Inflammatory macrophage treated with lipopolysaccharide for 4 hours (primary cell): Measurements from ENCODE around the gene RASA4B.
A peak's percentile ranks its signal among the peaks of the same experiment; 100 is the strongest.

ENCODE experiments used
- DNase-seq: peaks from one replicate; pipeline ENCODE4 v3.0.0-alpha.2; 2020

The RASA4B gene

DNA sequence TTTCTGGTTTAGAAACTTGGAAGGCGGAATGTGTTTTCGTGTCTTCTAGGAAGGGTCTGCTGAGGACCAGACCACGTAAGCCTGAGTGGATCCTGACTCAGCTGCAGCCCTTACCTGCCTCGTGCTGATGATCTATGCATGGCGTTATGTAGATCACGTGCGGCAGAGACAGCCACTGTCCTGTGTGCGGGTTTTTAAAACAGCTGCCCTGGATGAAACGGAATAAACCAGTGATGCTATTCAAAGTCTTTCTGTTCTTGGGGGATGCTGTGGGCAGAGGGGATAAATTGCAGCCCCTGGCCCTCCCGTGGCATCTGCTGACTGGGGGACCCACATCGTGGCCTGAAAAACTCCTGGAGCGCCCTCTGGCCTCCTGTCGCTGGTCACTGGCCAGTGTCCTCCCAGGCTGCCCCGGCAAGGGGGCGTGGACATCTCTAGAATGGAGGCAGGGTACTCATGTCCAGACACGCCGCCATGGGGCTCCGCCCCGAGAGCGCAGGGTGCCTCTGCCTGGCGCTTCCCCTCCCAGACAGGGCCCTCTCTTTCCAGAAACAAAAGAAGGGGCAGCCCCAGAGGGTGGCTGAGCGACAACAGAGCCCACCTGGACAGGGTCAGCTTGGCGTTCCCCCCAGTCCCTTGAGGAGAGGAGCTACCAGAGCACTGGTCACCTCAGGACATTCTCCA lies 66.1 kb downstream of the RASA4B start:
- DNase-seq, result no peak

DNA sequence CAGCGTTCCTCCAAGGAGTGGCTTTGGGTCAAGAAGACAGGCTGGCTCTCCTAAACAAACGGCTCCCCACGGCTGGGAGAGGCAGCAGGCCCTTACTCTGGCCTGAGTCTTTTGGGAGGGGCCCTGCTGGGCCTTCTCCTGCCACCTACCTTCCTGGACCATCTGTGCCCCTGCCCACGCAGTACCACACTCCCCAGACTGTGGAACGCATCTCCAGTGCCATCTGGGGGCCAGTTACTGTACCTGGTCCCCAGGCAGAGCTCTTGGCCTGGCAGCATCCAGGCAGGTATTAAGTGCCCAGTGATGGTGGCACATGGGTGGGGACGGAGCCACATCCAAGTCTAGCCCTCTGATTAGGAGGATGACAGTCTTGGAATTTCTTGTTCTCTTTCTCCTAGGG lies 67.3 kb downstream of the RASA4B start:
- peak; percentile 49 for DNase-seq

DNA sequence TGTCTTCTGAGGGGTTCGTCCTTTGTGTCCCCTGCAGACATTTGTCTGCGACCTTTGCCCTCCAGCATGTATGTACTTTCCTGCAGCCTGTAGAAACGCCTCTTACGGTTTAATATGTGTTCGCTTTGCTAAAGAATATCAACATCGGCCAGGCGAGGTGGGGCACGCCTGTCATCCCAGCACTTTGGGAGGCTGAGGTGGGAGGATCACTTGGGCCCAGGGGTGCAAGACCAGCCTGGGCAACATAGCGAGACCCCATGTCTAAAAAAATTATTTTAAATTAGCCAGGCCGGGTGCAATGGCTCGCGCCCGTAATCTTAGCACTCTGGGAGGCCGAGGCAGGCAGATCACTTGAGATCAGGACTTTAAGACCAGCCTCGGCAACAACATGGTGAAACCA lies 68.4 kb downstream of the RASA4B start:
- no peak for DNase-seq

DNA sequence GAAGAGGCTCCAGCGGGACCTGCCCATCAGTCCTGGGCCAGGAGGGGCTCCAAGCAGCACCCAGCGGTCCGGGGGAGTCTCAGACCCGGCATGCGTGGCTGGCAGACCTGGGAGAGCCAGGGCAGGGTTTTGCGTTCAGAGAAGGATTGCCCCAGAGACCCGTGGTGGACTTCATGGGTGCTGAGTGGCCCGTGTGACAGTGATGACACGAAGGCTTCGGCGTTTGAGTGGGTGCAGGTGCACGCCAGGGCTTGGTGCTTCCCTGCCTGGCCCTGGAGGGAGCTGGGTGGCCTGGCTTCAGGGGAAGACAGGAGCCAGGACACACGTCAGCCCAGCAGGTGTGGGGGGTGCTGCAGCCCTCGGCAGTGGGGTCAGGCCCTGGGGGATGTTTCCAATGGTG lies 70.3 kb downstream of the RASA4B start:
- DNase-seq, result no peak

DNA sequence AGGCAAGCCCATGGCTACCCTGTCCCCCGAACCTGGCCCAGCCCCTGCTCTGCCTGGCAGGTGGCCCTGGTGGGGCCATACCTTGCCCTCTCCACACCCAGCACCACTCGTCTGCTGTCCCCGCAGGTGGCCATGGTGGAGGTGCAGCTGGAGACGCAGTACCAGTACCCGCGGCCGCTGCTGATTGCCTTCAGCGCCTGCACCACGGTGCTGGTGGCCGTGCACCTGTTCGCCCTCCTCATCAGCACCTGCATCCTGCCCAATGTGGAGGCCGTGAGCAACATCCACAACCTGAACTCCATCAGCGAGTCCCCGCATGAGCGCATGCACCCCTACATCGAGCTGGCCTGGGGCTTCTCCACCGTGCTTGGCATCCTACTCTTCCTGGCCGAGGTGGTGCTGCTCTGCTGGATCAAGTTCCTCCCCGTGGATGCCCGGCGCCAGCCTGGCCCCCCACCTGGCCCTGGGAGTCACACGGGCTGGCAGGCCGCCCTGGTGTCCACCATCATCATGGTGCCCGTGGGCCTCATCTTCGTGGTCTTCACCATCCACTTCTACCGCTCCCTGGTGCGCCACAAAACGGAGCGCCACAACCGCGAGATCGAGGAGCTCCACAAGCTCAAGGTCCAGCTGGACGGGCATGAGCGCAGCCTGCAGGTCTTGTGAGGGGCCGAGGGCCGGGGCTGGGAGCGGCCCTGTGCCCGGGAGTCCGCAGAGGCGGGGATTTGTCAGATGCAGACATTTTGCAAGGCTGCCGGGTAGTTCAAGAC lies 71.0 kb downstream of the RASA4B start:
- no peak for DNase-seq

DNA sequence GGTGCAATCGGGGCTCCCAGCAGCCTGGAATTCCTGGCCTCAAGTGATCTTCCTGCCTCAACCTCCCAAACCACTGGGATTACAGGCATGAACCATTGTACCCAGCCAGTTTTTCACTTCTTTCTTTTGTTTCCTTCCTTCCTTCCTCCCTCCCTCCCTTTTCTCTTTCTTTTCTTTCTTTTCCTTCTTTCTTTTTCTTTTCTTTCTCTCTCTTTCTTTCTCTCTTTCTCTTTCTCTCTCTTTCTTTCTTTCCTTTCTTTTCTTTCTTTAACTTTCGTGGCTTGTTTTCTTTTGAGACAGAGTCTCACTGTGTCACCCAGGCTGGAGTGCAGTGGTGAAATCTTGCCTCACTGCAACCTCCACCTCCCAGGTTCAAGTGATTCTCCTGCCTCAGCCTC lies 71.9 kb downstream of the RASA4B start:
- no peak for DNase-seq

DNA sequence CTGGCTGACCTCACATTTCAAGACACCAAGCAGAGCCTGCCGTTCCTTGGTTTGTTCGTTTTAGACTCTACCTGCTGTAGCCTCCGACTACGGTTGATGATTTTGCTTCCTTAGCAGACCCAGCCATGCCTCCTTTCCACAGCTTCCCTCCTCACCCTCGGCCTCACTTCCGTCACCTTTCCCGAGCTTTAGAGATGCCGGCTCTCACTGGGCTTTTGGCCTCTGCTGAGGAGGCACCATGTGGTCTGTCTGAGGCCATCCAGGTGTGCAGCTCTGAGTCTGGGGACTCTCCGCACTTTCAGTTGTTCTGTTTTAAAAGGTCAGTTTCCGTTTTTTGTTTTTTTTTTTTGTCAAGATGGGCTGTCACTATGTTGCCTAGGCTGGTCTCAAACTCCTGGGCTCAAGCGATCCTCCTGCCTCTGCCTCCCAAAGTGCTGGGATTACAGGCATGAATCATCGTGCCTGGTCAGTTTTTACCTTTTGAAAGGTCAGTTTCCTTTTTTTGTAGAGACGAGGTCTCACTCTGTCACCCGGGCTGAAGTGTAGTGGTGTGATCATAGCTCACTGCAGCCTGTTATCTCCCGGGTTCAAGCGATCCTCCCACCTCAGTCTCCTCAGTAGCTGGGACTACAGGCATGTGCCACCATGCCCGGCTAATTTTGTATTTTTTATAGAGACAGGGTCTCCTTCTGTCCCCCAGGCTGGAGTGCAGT lies 72.5 kb downstream of the RASA4B start:
- no peak for DNase-seq

DNA sequence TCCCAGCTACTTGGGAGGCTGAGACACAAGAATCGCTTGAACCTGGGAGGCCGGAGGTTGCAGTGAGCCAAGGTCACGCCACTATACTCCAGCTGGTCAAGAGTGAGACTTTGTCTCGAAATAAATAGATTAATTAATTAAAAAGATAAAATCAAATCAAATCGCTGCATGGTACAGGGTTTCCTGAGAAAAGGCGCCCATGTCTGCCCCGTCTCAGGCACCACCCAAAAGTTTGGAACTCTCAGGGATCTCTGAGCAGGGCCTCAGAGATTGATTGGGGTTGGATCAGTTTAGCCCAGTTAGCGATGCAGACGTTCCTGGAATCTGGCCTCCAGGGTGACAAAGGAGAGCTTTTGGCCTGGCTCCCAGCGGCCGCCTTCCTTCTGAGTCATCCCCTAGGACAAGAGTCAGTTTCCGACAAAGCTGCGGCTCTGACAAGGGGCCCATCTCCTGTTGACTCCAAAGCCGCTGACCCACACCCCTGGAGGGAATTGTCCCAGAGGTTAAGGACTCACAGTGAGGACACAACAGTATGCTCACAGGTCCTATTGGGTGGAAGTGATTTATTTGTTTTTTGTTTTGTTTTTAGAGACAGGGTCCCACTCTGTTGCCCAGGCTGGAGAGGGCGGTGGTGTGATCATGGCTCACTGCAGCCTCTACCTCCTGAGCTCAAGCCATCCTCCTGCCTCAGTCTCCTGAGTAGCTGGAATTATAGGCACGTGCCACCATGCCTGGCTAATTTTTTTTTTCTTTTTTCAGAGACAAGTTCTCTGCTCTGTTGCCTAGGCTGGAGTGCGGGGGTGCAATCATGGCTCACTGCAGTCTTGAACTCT lies 77.4 kb downstream of the RASA4B start:
- no peak for DNase-seq

DNA sequence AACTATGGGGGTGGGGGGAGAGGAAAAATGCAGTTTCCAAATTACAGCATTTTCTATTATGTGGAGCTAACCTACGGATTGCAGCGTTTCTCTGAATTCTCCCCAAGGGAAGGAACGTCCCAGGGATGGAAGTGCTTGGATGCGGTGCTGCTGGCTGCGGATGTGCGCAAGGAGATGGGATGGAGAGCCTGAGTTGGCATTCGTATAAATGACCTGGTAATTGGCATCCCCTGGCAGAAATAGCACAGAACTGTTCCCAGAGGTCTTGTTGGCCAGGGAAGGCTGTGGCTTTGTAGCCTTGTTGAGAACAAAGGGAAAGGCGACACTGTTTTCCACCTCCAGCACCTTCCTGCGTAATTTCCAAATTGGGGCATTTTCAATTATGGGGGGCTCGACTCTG lies 81.5 kb downstream of the RASA4B start:
- no peak for DNase-seq

DNA sequence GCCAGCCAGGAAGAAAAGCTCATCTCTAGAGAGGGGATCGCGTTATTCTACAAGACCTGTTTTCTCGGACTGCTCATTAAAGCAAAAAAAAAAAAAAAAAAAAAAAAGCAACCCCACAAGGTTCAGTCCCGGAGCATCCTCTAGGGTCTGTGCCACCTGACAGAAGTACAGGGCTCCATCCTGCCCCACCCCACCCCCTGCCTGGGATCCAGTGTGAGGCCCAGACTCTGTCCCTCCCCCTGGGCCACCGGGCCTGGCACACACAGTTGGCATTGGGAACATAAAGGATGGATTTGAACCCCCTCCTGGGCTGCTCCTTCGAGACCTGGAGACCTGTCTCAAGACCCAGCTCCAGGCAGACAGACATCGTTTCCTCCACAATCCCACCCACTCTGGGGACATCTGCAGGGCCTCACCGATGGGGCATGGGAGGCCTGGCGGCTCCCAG lies 83.5 kb downstream of the RASA4B start:
- no peak for DNase-seq

DNA sequence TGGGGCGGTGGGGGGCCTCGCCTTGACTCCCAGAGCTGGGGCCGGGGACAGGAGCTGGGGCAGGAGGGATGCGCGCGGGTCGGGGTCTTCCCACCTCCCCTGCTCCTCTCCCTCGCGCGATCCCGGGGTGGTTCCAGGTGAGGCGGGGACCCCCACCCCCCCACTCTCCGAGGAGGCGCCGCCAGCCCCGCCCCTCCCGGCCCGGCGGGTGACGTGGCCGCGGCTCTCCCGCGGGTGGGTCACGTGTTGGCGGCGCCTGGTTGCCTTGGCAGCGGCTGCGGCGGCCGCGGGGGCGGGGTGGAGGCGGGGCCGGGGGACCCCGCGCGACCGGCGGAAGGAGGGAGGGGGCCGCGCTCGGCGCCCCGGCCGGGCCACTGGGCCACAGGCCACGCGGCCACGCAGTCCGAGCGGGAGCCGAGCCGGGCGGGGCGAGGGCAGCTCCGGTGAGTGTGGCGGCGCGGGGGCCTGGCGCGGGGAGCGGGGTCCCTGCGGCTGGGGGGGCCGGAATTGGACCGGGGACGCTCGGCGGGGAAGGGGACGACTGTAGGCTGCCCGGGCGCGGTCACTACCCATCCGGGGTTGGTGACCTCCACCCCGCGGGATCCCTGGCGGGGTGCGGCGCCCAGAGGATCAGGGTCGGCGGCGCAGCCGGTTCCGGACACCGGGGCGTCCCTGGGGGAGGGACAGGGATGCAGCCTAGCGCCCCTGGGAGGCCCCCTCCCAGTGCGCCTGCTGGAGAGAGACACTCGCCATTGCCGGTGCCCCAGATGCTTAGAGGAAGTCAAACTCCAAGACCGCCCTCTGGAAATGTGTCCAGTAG lies 84.1 kb downstream of the RASA4B start, which contains the start of gene ORAI2:
ORAI2 (plus strand) TSS at position 357 of the 820 bp plus-strand sequence. CDS start 5,382 bp downstream, outside the sequence.
- DNase-seq, result peak; percentile 80
